GM21786 (cell line): ENCODE measurements around the gene RREB1.

Experiments used
- ATAC-seq: cut with Tn5 transposase; IDR thresholded peaks from one replicate; pipeline ENCODE4 v1.9.1; 2021; ENCODE audit not compliant: unreplicated experiment

Gene RREB1

GRCh38 chr6:7161845-7162244 is 54.1 kb downstream of the RREB1 start:
- no peak for ATAC-seq

- ATAC-seq: no peak
Measured at GRCh38 chr6:7163661-7164071, 55.9 kb downstream of the RREB1 start.

- ATAC-seq: no peak
Measured at GRCh38 chr6:7164536-7165001, 56.8 kb downstream of the RREB1 start.

GRCh38 chr6:7165002-7165889 is 57.5 kb downstream of the RREB1 start:
- no peak for ATAC-seq

- ATAC-seq: no peak
Measured at GRCh38 chr6:7165890-7166267, 58.1 kb downstream of the RREB1 start.

GRCh38 chr6:7166410-7167293 is 58.9 kb downstream of the RREB1 start:
- ATAC-seq: no peak

GRCh38 chr6:7169296-7169721 is 61.5 kb downstream of the RREB1 start:
- ATAC-seq: no peak

- no peak for ATAC-seq
Measured at GRCh38 chr6:7170117-7170732, 62.5 kb downstream of the RREB1 start.

GRCh38 chr6:7171119-7171518 is 63.4 kb downstream of the RREB1 start:
- no peak for ATAC-seq

GRCh38 chr6:7171733-7172132 is 64.0 kb downstream of the RREB1 start:
- no peak for ATAC-seq

GRCh38 chr6:7172649-7173048 is 64.9 kb downstream of the RREB1 start:
- no peak for ATAC-seq

GRCh38 chr6:7173843-7174503 is 66.2 kb downstream of the RREB1 start:
- ATAC-seq: no peak

- no peak for ATAC-seq
Measured at GRCh38 chr6:7175462-7175861, 67.7 kb downstream of the RREB1 start.

- ATAC-seq: no peak
Measured at GRCh38 chr6:7176208-7176607, 68.4 kb downstream of the RREB1 start.

- no peak for ATAC-seq
Measured at GRCh38 chr6:7178280-7178679, 70.5 kb downstream of the RREB1 start.

- no peak for ATAC-seq
Measured at GRCh38 chr6:7180751-7181150, 73.0 kb downstream of the RREB1 start.

GRCh38 chr6:7183707-7184106 is 75.9 kb downstream of the RREB1 start:
- ATAC-seq: no peak

GRCh38 chr6:7184502-7184901 is 76.7 kb downstream of the RREB1 start:
- ATAC-seq: no peak

- no peak for ATAC-seq
Measured at GRCh38 chr6:7185561-7185960, 77.8 kb downstream of the RREB1 start.

GRCh38 chr6:7188492-7188891 is 80.7 kb downstream of the RREB1 start:
- peak; percentile 95 for ATAC-seq
